ENCODE measurements around the gene STK17A.

Gene STK17A

DNA sequence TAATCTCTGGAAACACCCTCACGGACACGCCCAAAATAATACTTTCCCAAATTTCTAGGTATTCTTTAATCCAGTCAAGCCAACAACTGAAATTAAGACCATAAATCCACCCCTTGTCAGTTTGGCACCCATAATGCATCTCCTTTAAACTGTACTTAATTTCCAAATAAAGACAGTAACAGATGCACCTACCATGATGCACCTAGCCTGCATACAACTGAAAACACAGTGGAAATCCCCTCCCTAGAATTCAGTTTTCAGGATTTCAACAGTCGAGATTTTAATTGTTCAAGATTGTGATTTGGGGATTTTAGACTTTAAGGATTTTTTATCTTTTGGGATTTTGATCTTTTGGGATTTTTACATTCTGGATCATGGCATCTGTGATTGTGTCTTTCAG is 17.1 kb downstream of the STK17A start:
- TF ChIP-seq PPARA (CRISPR knock-in tag; IDR thresholded peaks at IDR 0.05; ENCODE audit: borderline replicate concordance): no peak
- ATAC-seq: no peak

DNA sequence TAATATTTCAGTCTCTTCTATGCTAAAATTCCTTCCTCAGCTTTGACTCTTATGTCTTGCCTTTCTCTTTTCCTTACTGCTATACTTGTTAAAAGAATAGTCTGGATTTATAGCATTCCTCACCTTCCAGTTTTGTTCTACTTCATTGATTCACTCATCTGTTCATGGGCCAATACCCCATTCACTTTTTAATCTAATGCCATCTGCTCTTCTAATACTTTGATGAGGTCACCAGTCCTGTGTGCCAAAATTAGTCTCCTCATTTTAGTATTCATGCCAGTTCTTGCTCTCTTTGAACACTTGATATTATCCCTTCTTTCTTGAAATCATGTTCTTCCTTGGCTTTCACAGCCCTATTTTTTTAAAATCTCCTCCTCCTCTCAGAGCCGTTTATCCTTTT is 19.3 kb downstream of the STK17A start:
- TF ChIP-seq, protein P1, sequence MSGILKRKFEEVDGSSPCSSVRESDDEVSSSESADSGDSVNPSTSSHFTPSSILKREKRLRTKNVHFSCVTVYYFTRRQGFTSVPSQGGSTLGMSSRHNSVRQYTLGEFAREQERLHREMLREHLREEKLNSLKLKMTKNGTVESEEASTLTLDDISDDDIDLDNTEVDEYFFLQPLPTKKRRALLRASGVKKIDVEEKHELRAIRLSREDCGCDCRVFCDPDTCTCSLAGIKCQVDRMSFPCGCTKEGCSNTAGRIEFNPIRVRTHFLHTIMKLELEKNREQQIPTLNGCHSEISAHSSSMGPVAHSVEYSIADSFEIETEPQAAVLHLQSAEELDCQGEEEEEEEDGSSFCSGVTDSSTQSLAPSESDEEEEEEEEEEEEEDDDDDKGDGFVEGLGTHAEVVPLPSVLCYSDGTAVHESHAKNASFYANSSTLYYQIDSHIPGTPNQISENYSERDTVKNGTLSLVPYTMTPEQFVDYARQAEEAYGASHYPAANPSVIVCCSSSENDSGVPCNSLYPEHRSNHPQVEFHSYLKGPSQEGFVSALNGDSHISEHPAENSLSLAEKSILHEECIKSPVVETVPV (CRISPR knock-in tag; IDR thresholded peaks at IDR 0.05): no peak
- TF ChIP-seq ISL1 (CRISPR knock-in tag; IDR thresholded peaks at IDR 0.05): no peak
- no peak for TF ChIP-seq OSR1 (CRISPR knock-in tag; IDR thresholded peaks at IDR 0.05)
- TF ChIP-seq SNAI2 (CRISPR knock-in tag; IDR thresholded peaks at IDR 0.05): no peak
- no peak for TF ChIP-seq ZNF565 (CRISPR knock-in tag; conservative IDR thresholded peaks at IDR 0.05; ENCODE audit: low read depth)
- no peak for TF ChIP-seq ZFP3 (CRISPR knock-in tag; IDR thresholded peaks at IDR 0.05)
- no peak for TF ChIP-seq CSDC2 (CRISPR knock-in tag; IDR thresholded peaks at IDR 0.05)
- TF ChIP-seq ARNTL (CRISPR knock-in tag; IDR thresholded peaks at IDR 0.05; ENCODE audit: borderline replicate concordance, low read depth): no peak
- TF ChIP-seq GLIS3 (CRISPR knock-in tag; IDR thresholded peaks at IDR 0.05): no peak
- TF ChIP-seq PPARA (CRISPR knock-in tag; IDR thresholded peaks at IDR 0.05; ENCODE audit: borderline replicate concordance): no peak
- TF ChIP-seq, protein P2, sequence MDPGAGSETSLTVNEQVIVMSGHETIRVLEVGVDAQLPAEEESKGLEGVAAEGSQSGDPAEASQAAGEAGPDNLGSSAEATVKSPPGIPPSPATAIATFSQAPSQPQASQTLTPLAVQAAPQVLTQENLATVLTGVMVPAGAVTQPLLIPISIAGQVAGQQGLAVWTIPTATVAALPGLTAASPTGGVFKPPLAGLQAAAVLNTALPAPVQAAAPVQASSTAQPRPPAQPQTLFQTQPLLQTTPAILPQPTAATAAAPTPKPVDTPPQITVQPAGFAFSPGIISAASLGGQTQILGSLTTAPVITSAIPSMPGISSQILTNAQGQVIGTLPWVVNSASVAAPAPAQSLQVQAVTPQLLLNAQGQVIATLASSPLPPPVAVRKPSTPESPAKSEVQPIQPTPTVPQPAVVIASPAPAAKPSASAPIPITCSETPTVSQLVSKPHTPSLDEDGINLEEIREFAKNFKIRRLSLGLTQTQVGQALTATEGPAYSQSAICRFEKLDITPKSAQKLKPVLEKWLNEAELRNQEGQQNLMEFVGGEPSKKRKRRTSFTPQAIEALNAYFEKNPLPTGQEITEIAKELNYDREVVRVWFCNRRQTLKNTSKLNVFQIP (CRISPR knock-in tag; IDR thresholded peaks at IDR 0.05; ENCODE audit: borderline replicate concordance, low read depth): no peak
- no peak for TF ChIP-seq ZNF8 (CRISPR knock-in tag; IDR thresholded peaks at IDR 0.05)
- TF ChIP-seq TCF4 (CRISPR knock-in tag; IDR thresholded peaks at IDR 0.05; ENCODE audit: borderline replicate concordance): no peak
- TF ChIP-seq ZFP30 (CRISPR knock-in tag; IDR thresholded peaks at IDR 0.05): no peak
- no peak for TF ChIP-seq CREB5 (CRISPR knock-in tag; IDR thresholded peaks at IDR 0.05; ENCODE audit: low read depth)
- TF ChIP-seq BACH2 (CRISPR knock-in tag; IDR thresholded peaks at IDR 0.05; ENCODE audit: borderline replicate concordance): no peak
- TF ChIP-seq, protein P3, sequence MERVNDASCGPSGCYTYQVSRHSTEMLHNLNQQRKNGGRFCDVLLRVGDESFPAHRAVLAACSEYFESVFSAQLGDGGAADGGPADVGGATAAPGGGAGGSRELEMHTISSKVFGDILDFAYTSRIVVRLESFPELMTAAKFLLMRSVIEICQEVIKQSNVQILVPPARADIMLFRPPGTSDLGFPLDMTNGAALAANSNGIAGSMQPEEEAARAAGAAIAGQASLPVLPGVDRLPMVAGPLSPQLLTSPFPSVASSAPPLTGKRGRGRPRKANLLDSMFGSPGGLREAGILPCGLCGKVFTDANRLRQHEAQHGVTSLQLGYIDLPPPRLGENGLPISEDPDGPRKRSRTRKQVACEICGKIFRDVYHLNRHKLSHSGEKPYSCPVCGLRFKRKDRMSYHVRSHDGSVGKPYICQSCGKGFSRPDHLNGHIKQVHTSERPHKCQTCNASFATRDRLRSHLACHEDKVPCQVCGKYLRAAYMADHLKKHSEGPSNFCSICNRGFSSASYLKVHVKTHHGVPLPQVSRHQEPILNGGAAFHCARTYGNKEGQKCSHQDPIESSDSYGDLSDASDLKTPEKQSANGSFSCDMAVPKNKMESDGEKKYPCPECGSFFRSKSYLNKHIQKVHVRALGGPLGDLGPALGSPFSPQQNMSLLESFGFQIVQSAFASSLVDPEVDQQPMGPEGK (CRISPR knock-in tag; IDR thresholded peaks at IDR 0.05; ENCODE audit: borderline replicate concordance): no peak
- no peak for TF ChIP-seq ZNF70 (CRISPR knock-in tag; IDR thresholded peaks at IDR 0.05)
- TF ChIP-seq TOX (CRISPR knock-in tag; IDR thresholded peaks at IDR 0.05; ENCODE audit: borderline replicate concordance): no peak
- no peak for ATAC-seq

- TF ChIP-seq TOX (CRISPR knock-in tag; IDR thresholded peaks at IDR 0.05; ENCODE audit: borderline replicate concordance) (0 out of 2 replicates have a peak, but pooled peaks have one; percentile 12), ZNF70 (CRISPR knock-in tag; IDR thresholded peaks at IDR 0.05) (no peak)
- ATAC-seq: no peak
Measured at GRCh38 chr7:43604251-43604650, 21.3 kb downstream of the STK17A start.

GRCh38 chr7:43609097-43609496 is 26.2 kb downstream of the STK17A start:
- no peak for ATAC-seq

More at GRCh38 chr7:43609097-43609496, 26.2 kb downstream of the STK17A start:
- no peak for TF ChIP-seq TSHZ2 (CRISPR knock-in tag; IDR thresholded peaks at IDR 0.05)
- TF ChIP-seq, protein P3 (CRISPR knock-in tag; IDR thresholded peaks at IDR 0.05; ENCODE audit: borderline replicate concordance): no peak
- no peak for TF ChIP-seq TCF4 (CRISPR knock-in tag; IDR thresholded peaks at IDR 0.05; ENCODE audit: borderline replicate concordance)
- TF ChIP-seq CREB5 (CRISPR knock-in tag; IDR thresholded peaks at IDR 0.05; ENCODE audit: low read depth): no peak
- TF ChIP-seq ISL1 (CRISPR knock-in tag; IDR thresholded peaks at IDR 0.05): no peak
- TF ChIP-seq ZNF8 (CRISPR knock-in tag; IDR thresholded peaks at IDR 0.05): no peak
- TF ChIP-seq SNAI2 (CRISPR knock-in tag; IDR thresholded peaks at IDR 0.05): no peak
- TF ChIP-seq, protein P2 (CRISPR knock-in tag; IDR thresholded peaks at IDR 0.05; ENCODE audit: borderline replicate concordance, low read depth): no peak
- TF ChIP-seq GLIS3 (CRISPR knock-in tag; IDR thresholded peaks at IDR 0.05): no peak

Data from SK-N-SH treated with all-trans-retinoic acid at 6 μM for 48 hours (cell line).